Measurements from ENCODE around the gene PTPRZ1. TPM values are rescaled to one million over a fixed set of nuclear protein-coding genes. Genes with fewer than 3 reads are reported as not detected.

Gene PTPRZ1
- total and polyA plus RNA-seq, 7 experiments from 2014 or later, result not detected

- Histone ChIP-seq H3K4me3 (ENCODE audit: low read length) (no peak overlapping the region), H3K4me1 (ENCODE audit: control insufficient read depth in 2 of 2, insufficient read depth in 2 of 2, low read length in 2 of 2) (no peaks in the 10 kb centered on the region), H3K27ac (ENCODE audit: low read depth, low read length) (no peak overlapping the region), H3K27me3 (ENCODE audit: control insufficient read depth in 2 of 2, insufficient read depth in 2 of 2, low read length in 2 of 2) (no peaks in the 10 kb centered on the region), H3K9me3 (ENCODE audit: control insufficient read depth in 2 of 3, low read length in 3 of 3) (no peaks in the 10 kb centered on the region), H3K36me3 (ENCODE audit: control insufficient read depth in 2 of 3, insufficient read depth in 3 of 3, low read length in 3 of 3) (no peaks in the 10 kb centered on the region)
- CTCF ChIA-PET, result no interaction called here
- intact Hi-C loops (cut with micrococcal nuclease), result no loop called here
- H3K36me3 Mint-ChIP-seq, result no peaks in the 10 kb centered on the region
- no peak overlapping the region for H3K27ac Mint-ChIP-seq
- no peak overlapping the region for H3K4me3 Mint-ChIP-seq
- ATAC-seq (no peak), DNase-seq (no peak)
- H3K27me3 Mint-ChIP-seq, result no peaks in the 10 kb centered on the region
- peaks cover 0 to 7% (median 0%) of the 10 kb centered on the region in 11 donors for H3K9me3 Mint-ChIP-seq
- no peaks in the 10 kb centered on the region for H3K4me1 Mint-ChIP-seq
- POLR2A ChIA-PET, result no interaction called here
These were observed 41.1 kb downstream of the PTPRZ1 start for GRCh38 chr7:121913947-121914675.

DNA sequence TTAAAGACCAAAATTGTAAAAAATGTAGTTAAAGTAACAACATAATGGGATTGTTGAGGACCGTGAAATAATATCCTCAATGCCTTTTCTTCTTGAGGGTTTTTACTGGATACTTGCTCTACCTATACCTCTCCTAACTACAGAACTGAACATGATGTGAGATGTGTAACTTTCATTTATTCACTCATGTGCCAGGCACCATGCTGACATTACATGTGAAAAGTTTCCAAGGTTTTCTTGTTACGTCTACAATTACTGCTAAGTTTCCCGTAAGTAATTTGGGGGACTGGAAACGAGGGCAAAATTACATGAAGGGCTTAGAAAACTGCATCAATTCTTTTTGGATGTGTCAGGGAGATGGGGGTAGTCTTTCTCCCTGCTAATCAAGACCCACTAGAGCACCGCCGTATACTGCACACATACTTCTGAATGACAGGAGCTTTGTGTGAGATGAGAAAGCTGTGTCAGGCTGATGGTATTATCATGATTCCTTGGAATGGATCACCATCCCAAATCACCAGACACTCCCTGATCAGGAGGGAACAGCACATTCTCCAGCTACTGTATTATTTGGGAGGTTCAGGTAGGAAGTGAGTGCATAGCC lies 41.8 kb downstream of the PTPRZ1 start:
- Histone ChIP-seq H3K4me3 (ENCODE audit: low read length) (no peak overlapping the region), H3K27ac (ENCODE audit: low read depth, low read length) (no peak overlapping the region), H3K36me3 (ENCODE audit: control insufficient read depth in 2 of 3, insufficient read depth in 3 of 3, low read length in 3 of 3) (no peaks in the 10 kb centered on the region), H3K27me3 (ENCODE audit: control insufficient read depth in 2 of 2, insufficient read depth in 2 of 2, low read length in 2 of 2) (no peaks in the 10 kb centered on the region), H3K9me3 (ENCODE audit: control insufficient read depth in 2 of 3, low read length in 3 of 3) (no peaks in the 10 kb centered on the region), H3K4me1 (ENCODE audit: control insufficient read depth in 2 of 2, insufficient read depth in 2 of 2, low read length in 2 of 2) (no peaks in the 10 kb centered on the region)
- ChIA-PET CTCF (no interaction called here), POLR2A (no interaction called here)
- Mint-ChIP-seq H3K27me3 (no peaks in the 10 kb centered on the region), H3K9me3 (peaks cover 0 to 7% (median 0%) of the 10 kb centered on the region in 11 donors), H3K36me3 (no peaks in the 10 kb centered on the region), H3K4me3 (no peak overlapping the region), H3K27ac (no peak overlapping the region), H3K4me1 (no peaks in the 10 kb centered on the region)
- no peak for DNase-seq
- intact Hi-C loops (cut with micrococcal nuclease), result no loop called here
- no peak for ATAC-seq

GRCh38 chr7:121916211-121916610 lies 43.2 kb downstream of the PTPRZ1 start:
- H3K36me3 ChIP-seq (ENCODE audit: control insufficient read depth in 2 of 3, insufficient read depth in 3 of 3, low read length in 3 of 3), result no peaks in the 10 kb centered on the region
- H3K27me3 ChIP-seq (ENCODE audit: control insufficient read depth in 2 of 2, insufficient read depth in 2 of 2, low read length in 2 of 2), result no peaks in the 10 kb centered on the region
- intact Hi-C loops (cut with micrococcal nuclease), result no loop called here
- H3K27ac Mint-ChIP-seq, result no peak overlapping the region
- ATAC-seq (no peak), DNase-seq (no peak)
- no peaks in the 10 kb centered on the region for H3K27me3 Mint-ChIP-seq
- peaks cover 0 to 7% (median 0%) of the 10 kb centered on the region in 11 donors for H3K9me3 Mint-ChIP-seq
- no peaks in the 10 kb centered on the region for H3K36me3 Mint-ChIP-seq
- POLR2A ChIA-PET, result no interaction called here
- H3K4me1 Mint-ChIP-seq, result no peaks in the 10 kb centered on the region
- no peaks in the 10 kb centered on the region for H3K9me3 ChIP-seq (ENCODE audit: control insufficient read depth in 2 of 3, low read length in 3 of 3)
- no peak overlapping the region for H3K27ac ChIP-seq (ENCODE audit: low read depth, low read length)
- CTCF ChIA-PET, result no interaction called here
- no peaks in the 10 kb centered on the region for H3K4me1 ChIP-seq (ENCODE audit: control insufficient read depth in 2 of 2, insufficient read depth in 2 of 2, low read length in 2 of 2)
- H3K4me3 Mint-ChIP-seq, result no peak overlapping the region
- no peak overlapping the region for H3K4me3 ChIP-seq (ENCODE audit: low read length)

- Histone ChIP-seq H3K9me3 (ENCODE audit: control insufficient read depth in 2 of 3, low read length in 3 of 3) (no peaks in the 10 kb centered on the region), H3K27me3 (ENCODE audit: control insufficient read depth in 2 of 2, insufficient read depth in 2 of 2, low read length in 2 of 2) (no peaks in the 10 kb centered on the region), H3K4me1 (ENCODE audit: control insufficient read depth in 2 of 2, insufficient read depth in 2 of 2, low read length in 2 of 2) (no peaks in the 10 kb centered on the region), H3K4me3 (ENCODE audit: low read length) (no peak overlapping the region), H3K36me3 (ENCODE audit: control insufficient read depth in 2 of 3, insufficient read depth in 3 of 3, low read length in 3 of 3) (no peaks in the 10 kb centered on the region), H3K27ac (ENCODE audit: low read depth, low read length) (no peak overlapping the region)
- no peak overlapping the region for H3K4me3 Mint-ChIP-seq
- ATAC-seq (no peak), DNase-seq (no peak)
- H3K4me1 Mint-ChIP-seq, result no peaks in the 10 kb centered on the region
- no peaks in the 10 kb centered on the region for H3K36me3 Mint-ChIP-seq
- intact Hi-C loops (cut with micrococcal nuclease), result no loop called here
- no peaks in the 10 kb centered on the region for H3K27me3 Mint-ChIP-seq
- H3K27ac Mint-ChIP-seq, result no peak overlapping the region
- ChIA-PET POLR2A (no interaction called here), CTCF (no interaction called here)
- H3K9me3 Mint-ChIP-seq, result peaks cover 0 to 4% (median 0%) of the 10 kb centered on the region in 11 donors
These were observed 47.0 kb downstream of the PTPRZ1 start for GRCh38 chr7:121919986-121920385.

- H3K27me3 Mint-ChIP-seq, result no peaks in the 10 kb centered on the region
- no peak overlapping the region for H3K4me3 Mint-ChIP-seq
- CTCF ChIA-PET, result no interaction called here
These were observed 51.6 kb downstream of the PTPRZ1 start for GRCh38 chr7:121924269-121925186.

DNA sequence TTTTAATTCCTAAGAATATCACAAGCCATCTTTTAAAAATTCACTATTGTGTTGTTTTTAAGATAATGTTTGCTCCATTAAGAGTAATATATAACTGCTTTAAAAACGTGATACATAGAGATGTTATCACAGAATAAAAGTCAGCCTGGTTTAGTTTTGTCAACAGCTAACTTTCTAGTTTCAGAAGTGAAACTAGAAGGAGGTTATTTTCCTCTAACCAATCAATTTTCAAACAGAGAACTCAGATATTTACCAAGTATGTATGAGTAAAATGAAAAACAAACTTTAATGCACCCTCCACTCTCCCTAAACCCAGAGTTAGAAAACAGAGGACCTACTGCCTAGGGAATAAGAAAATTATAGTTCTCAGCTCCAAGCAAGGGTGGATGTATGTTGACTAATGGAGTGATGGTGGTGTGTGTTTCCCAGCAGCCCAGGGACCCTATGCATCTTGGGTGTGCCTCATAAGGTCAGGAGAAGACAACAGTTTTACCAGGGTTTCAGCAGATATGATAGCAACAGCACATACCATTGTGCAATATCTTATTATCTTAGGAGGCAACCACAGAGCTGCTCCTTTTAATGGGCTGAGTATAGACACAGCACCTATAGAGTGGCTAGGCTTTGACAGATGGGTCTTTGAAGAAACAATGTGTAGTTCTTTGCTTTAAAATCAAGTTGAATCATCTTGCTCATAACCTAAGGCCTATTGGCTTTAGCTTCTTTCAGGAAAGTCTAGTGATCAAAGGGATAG lies 58.4 kb downstream of the PTPRZ1 start:
- Mint-ChIP-seq H3K27me3 (no peaks in the 10 kb centered on the region), H3K27ac (no peak overlapping the region), H3K36me3 (no peaks in the 10 kb centered on the region), H3K4me3 (no peak overlapping the region), H3K4me1 (no peaks in the 10 kb centered on the region), H3K9me3 (peaks cover 0 to 4% (median 0%) of the 10 kb centered on the region in 11 donors)
- H3K27me3 ChIP-seq (ENCODE audit: control insufficient read depth in 2 of 2, insufficient read depth in 2 of 2, low read length in 2 of 2), result no peaks in the 10 kb centered on the region
- no peaks in the 10 kb centered on the region for H3K4me1 ChIP-seq (ENCODE audit: control insufficient read depth in 2 of 2, insufficient read depth in 2 of 2, low read length in 2 of 2)
- no peaks in the 10 kb centered on the region for H3K9me3 ChIP-seq (ENCODE audit: control insufficient read depth in 2 of 3, low read length in 3 of 3)
- ChIA-PET POLR2A (no interaction called here), CTCF (no interaction called here)
- intact Hi-C loops (cut with micrococcal nuclease), result no loop called here
- H3K36me3 ChIP-seq (ENCODE audit: control insufficient read depth in 2 of 3, insufficient read depth in 3 of 3, low read length in 3 of 3), result no peaks in the 10 kb centered on the region
- H3K27ac ChIP-seq (ENCODE audit: low read depth, low read length), result no peak overlapping the region
- H3K4me3 ChIP-seq (ENCODE audit: low read length), result no peak overlapping the region
- no peak for ATAC-seq
- no peak for DNase-seq

More at GRCh38 chr7:121924269-121925186, 51.6 kb downstream of the PTPRZ1 start:
- H3K27me3 ChIP-seq (ENCODE audit: control insufficient read depth in 2 of 2, insufficient read depth in 2 of 2, low read length in 2 of 2), result no peaks in the 10 kb centered on the region
- POLR2A ChIA-PET, result no interaction called here
- H3K9me3 ChIP-seq (ENCODE audit: control insufficient read depth in 2 of 3, low read length in 3 of 3), result no peaks in the 10 kb centered on the region
- intact Hi-C loops (cut with micrococcal nuclease), result no loop called here
- H3K4me1 ChIP-seq (ENCODE audit: control insufficient read depth in 2 of 2, insufficient read depth in 2 of 2, low read length in 2 of 2), result no peaks in the 10 kb centered on the region
- Mint-ChIP-seq H3K36me3 (no peaks in the 10 kb centered on the region), H3K4me1 (no peaks in the 10 kb centered on the region), H3K27ac (no peak overlapping the region), H3K9me3 (no peaks in the 10 kb centered on the region)
- no peaks in the 10 kb centered on the region for H3K36me3 ChIP-seq (ENCODE audit: control insufficient read depth in 2 of 3, insufficient read depth in 3 of 3, low read length in 3 of 3)
- no peak for ATAC-seq
- H3K4me3 ChIP-seq (ENCODE audit: low read length), result no peak overlapping the region
- DNase-seq, result no peak
- no peak overlapping the region for H3K27ac ChIP-seq (ENCODE audit: low read depth, low read length)
